Activated CD4-positive, alpha-beta memory T cell treated with anti-CD3 and anti-CD28 coated beads, Interleukin-2, amount 10 ng/mL, durations not matched to agents 7 days and 5 days (primary cell): ENCODE data around the gene TNKS1BP1. TPM values are rescaled to one million over a fixed set of nuclear protein-coding genes. Genes with fewer than 3 reads are reported as not detected.
"Not testable (repeated sequence)": the region's sequence is repeated elsewhere in the genome, so short reads cannot be mapped to it uniquely, and the experiment has no call there.

ENCODE experiments used
- CTCF ChIA-PET: fragments of 350-600 bp; sonication (Branson Sonifier 250); formaldehyde crosslinking; loops from one replicate; lab custom pipeline; 2021; ENCODE audit warnings: antibody characterized with exemption, inconsistent platforms; lab: Charles Lee
- POLR2A ChIA-PET: fragments of 350-600 bp; sonication (Branson Sonifier 250); formaldehyde crosslinking; loops from one replicate; lab custom pipeline; 2021; ENCODE audit warnings: antibody characterized with exemption; lab: Charles Lee
- DNase-seq: peaks from one replicate; pipeline ENCODE4 v3.0.0-alpha.2; 2020
- H3K27ac Mint-ChIP-seq: one replicate; pipeline ENCODE4 v1.8.0; 2021; ENCODE audit warnings: mild to moderate bottlenecking, mixed read lengths
- H3K27me3 Mint-ChIP-seq: one replicate; pipeline ENCODE4 v1.8.0; 2021; ENCODE audit warnings: mixed read lengths
- H3K36me3 Mint-ChIP-seq: one replicate; pipeline ENCODE4 v1.8.0; 2021; ENCODE audit warnings: low read depth, mixed read lengths
- H3K4me1 Mint-ChIP-seq: one replicate; pipeline ENCODE4 v1.8.0; 2021; ENCODE audit warnings: mixed read lengths
- H3K4me3 Mint-ChIP-seq: one replicate; pipeline ENCODE4 v1.8.0; 2021; ENCODE audit warnings: mild to moderate bottlenecking, mixed read lengths
- H3K9me3 Mint-ChIP-seq: one replicate; pipeline ENCODE4 v1.8.0; 2021; ENCODE audit warnings: mixed read lengths
- total RNA-seq, 2 experiments: library from RNA; stranded (reverse); gene quantifications; one replicate each; pipeline ENCODE4 v1.2.3, GENCODE V29; 2021

The TNKS1BP1 gene, protein sequence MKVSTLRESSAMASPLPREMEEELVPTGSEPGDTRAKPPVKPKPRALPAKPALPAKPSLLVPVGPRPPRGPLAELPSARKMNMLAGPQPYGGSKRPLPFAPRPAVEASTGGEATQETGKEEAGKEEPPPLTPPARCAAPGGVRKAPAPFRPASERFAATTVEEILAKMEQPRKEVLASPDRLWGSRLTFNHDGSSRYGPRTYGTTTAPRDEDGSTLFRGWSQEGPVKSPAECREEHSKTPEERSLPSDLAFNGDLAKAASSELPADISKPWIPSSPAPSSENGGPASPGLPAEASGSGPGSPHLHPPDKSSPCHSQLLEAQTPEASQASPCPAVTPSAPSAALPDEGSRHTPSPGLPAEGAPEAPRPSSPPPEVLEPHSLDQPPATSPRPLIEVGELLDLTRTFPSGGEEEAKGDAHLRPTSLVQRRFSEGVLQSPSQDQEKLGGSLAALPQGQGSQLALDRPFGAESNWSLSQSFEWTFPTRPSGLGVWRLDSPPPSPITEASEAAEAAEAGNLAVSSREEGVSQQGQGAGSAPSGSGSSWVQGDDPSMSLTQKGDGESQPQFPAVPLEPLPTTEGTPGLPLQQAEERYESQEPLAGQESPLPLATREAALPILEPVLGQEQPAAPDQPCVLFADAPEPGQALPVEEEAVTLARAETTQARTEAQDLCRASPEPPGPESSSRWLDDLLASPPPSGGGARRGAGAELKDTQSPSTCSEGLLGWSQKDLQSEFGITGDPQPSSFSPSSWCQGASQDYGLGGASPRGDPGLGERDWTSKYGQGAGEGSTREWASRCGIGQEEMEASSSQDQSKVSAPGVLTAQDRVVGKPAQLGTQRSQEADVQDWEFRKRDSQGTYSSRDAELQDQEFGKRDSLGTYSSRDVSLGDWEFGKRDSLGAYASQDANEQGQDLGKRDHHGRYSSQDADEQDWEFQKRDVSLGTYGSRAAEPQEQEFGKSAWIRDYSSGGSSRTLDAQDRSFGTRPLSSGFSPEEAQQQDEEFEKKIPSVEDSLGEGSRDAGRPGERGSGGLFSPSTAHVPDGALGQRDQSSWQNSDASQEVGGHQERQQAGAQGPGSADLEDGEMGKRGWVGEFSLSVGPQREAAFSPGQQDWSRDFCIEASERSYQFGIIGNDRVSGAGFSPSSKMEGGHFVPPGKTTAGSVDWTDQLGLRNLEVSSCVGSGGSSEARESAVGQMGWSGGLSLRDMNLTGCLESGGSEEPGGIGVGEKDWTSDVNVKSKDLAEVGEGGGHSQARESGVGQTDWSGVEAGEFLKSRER (N-terminal part only)
- 10 to 100 TPM in 1 of 2 experiments, 1 to 10 TPM in 1; 9.9 to 10.7 TPM for total RNA-seq

DNA sequence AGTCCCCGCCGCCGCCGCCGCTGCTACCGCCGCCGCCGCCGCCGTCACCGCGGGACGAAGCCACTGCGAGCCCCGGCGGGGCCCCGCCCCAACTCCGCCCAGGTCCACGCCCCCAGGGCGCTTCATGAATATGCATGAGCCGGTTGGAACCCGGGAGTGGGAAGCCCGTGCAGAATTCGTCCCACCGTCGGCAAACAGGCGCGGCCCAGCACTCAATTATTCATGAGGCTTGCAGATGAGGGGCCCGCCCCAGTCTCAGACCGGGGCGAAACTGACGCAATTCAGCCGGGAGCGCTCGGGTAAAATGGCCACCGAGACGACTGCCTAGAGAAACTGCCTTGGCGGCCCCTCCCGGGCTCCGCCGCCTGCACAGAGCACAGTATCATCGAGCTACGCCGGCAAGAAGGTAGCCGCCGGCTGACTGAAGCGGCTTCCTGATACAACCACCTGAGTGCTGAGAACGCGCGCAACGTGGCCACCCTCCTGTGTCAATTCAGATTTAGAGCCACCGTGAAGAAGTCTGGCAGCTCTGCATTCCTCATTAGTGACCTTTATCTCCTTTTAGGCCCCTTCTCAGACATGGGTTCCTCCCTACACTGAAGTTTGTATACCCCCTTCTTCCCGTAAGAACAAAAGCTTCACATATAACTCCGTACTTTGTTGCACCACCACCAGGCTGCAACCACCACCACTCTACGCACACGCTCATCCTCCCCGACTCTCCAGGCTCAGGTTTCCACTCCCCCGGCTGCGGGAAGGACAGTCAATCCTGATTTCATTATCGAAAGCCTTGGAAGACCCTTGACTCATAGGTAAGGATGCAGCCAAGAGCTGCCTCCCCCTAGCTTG, at the start of gene TNKS1BP1:
TNKS1BP1 (minus strand) TSS at position 67 of the 849 bp plus-strand sequence. CDS start 3,067 bp downstream, outside the sequence.
- Mint-ChIP-seq H3K4me1 (peaks cover 49% of the 10 kb centered on the region), H3K9me3 (no peaks in the 10 kb centered on the region), H3K36me3 (peaks cover 47% of the 10 kb centered on the region), H3K27me3 (no peaks in the 10 kb centered on the region), H3K4me3 (peak within 1 kb of the TSS; percentile 75), H3K27ac (peak within 1 kb of the TSS; percentile 91)
- ChIA-PET CTCF (interaction anchor here (1.0 to 2.2 kb wide), 6 partner anchors 10 to 156 kb away, joined by 3 to 18 read pairs (median 4); partner anchors contain the start of genes P2RX3 and SSRP1), POLR2A (interaction anchor here (0.7 to 4.9 kb wide), 13 partner anchors 9 to 343 kb away, joined by 3 to 127 read pairs (median 3); partner anchors contain the start of genes P2RX3, SMTNL1, SSRP1 and ZDHHC5)
- peak; percentile 91 for DNase-seq

DNA sequence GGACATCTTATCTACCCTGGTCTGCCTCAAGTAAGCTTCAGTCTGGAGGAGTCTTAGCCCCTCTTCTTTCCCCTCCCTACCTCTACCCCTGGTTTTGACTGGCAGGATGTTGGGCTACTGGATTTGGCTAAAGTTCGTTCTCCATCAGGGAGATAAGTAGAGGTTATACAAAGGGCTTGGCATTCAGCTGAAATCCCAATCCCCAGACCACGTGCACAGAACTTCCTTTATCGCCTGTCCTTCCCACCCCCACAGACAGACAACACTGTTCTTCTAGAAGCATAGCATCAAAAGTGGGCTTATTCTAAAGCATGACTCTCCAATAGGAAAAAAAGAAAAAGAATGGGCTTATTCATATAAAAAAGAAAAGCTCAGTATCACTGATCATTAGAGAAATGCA, 48.4 kb upstream of the TNKS1BP1 start:
- no peak for DNase-seq
- Mint-ChIP-seq H3K4me3 (no peak overlapping the region), H3K9me3 (no peaks in the 10 kb centered on the region), H3K27me3 (peaks cover 3% of the 10 kb centered on the region), H3K36me3 (no peaks in the 10 kb centered on the region), H3K27ac (no peak overlapping the region), H3K4me1 (no peaks in the 10 kb centered on the region)
- ChIA-PET POLR2A (no interaction called here), CTCF (no interaction called here)

DNA sequence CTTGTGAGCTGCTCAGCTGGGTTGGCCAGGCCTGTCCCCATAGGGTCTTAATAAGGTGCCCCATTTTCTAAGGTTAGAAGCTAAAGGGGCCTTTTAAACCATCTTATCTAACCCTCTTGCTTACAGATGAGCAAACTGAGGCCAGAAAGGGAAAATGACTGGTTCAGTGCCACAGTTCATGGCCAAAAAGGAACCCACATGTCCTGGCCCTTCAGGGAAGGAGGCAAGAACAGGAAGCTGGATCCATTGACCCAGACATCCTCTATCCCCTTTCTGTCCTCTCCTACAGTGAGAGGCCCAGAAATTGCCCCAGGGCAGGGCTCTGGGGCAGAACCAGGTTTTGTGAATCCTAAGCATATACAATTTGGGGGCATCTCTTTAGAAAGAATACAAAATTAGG, 46.2 kb upstream of the TNKS1BP1 start:
- Mint-ChIP-seq H3K36me3 (no peaks in the 10 kb centered on the region), H3K27ac (no peak overlapping the region), H3K4me3 (no peak overlapping the region), H3K9me3 (no peaks in the 10 kb centered on the region), H3K27me3 (peaks cover 3% of the 10 kb centered on the region), H3K4me1 (no peaks in the 10 kb centered on the region)
- no peak for DNase-seq
- POLR2A ChIA-PET, result no interaction called here
- CTCF ChIA-PET, result no interaction called here

GRCh38 chr11:57370251-57370650, 45.5 kb upstream of the TNKS1BP1 start:
- Mint-ChIP-seq H3K27me3 (peaks cover 3% of the 10 kb centered on the region), H3K27ac (no peak overlapping the region), H3K4me3 (no peak overlapping the region), H3K36me3 (no peaks in the 10 kb centered on the region), H3K4me1 (no peaks in the 10 kb centered on the region), H3K9me3 (no peaks in the 10 kb centered on the region)
- no peak for DNase-seq
- CTCF ChIA-PET, result no interaction called here
- POLR2A ChIA-PET, result no interaction called here

DNA sequence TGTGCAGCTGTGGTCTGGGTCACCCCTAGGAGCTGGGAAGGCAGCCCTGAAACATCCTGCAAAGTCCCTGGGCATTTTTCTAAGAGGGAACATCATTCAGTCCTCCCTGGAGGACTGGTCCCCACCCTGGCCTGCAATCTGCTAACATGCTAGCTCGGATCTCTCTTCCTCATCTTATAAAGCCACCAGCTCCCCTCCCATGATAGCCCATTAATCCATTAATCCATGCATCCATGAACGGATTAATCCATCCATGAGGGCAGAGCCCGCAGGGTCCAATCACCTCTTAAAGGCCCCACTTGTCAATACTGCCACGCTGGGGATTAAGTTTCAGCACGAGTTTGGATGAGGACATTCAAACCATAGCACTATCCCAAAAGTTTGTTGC, 44.1 kb upstream of the TNKS1BP1 start:
- CTCF ChIA-PET, result no interaction called here
- Mint-ChIP-seq H3K36me3 (no peaks in the 10 kb centered on the region), H3K9me3 (no peaks in the 10 kb centered on the region), H3K27me3 (peaks cover 6% of the 10 kb centered on the region), H3K27ac (no peak overlapping the region), H3K4me3 (no peak overlapping the region), H3K4me1 (no peaks in the 10 kb centered on the region)
- no peak for DNase-seq
- POLR2A ChIA-PET, result no interaction called here

DNA sequence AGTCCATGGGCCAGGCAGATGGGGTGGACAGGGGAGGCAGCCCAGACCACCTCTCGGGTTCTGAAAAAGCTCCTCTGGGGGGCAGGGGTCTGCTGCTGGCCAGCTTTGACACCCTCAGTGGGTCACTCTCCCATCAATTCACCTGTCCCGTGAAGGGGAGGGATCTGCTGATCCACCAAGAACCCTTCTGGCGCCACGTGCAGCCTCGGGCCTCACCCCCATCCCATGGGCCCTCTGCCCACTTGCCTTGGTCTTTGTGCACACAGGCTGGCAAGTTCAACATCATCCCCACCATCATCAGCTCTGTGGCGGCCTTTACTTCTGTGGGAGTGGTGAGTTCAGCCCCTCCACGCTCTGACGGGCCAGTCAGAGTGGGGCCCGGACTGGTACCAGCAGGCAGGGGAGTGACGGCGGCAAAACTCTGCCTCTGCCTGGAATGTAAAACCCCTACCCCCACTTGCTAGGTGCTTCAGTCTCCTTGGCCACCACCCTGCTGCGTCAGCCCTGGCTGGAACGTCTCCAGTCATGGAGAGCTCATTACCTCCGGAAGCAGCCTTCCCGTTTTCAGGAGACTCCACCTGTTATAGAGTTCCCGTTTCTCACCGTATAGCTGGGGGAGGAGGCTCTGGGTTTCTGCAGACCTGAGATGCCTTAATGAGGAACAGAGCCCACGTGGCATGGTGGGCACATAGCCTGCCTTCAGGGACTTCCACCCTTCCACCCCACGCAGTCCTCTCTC, 43.5 kb upstream of the TNKS1BP1 start:
- Mint-ChIP-seq H3K4me3 (no peak overlapping the region), H3K27me3 (peaks cover 6% of the 10 kb centered on the region), H3K36me3 (no peaks in the 10 kb centered on the region), H3K27ac (no peak overlapping the region), H3K9me3 (no peaks in the 10 kb centered on the region), H3K4me1 (no peaks in the 10 kb centered on the region)
- no peak for DNase-seq
- ChIA-PET CTCF (no interaction called here), POLR2A (no interaction called here)

DNA sequence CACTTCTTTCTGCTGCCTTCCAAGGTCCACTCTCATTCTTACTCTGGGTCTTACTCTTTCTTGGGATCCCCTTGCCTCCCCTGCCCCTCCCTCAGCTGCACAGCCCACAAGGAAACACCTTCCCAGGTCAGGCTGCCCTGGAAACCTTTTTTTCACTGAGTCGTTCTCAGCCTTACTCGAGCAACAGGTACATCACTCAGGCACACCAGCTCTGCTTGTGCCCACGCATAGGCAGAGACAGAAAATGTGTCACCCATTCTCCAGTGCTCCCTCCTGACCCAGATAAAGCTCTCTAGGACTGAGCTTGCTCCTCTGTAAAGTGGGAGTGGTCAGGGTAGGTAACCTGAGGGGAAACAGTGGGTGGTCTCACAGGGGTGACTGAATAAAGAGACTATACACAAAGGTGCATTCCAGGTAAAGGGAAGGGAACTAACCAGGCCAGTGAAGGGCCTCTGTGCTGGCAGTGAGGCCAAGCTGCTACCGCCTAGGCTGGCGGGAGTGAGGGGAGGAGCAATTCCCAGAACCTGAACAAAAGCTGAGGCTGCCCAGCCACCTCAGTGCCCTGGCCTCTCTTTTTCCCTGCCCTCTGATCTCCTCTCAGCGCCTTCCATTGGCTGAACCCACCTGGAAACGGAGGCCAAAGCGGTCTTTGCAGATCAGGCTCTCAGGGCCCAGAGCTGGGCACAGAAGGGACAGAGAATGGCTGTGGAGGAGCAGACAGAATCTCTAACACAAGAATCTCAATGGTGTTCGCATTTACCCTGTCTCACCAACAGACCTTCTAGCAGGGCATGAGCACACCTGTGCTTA, 40.3 kb upstream of the TNKS1BP1 start:
- CTCF ChIA-PET, result interaction anchor here (1.4 kb wide), 1 partner anchor 128 kb away, joined by 3 read pairs; no protein-coding TSS in a partner anchor
- no peak for DNase-seq
- Mint-ChIP-seq H3K36me3 (no peaks in the 10 kb centered on the region), H3K4me1 (no peaks in the 10 kb centered on the region), H3K4me3 (no peak overlapping the region), H3K27me3 (peaks cover 3% of the 10 kb centered on the region), H3K27ac (no peak overlapping the region), H3K9me3 (peaks cover 2% of the 10 kb centered on the region)
- POLR2A ChIA-PET, result no interaction called here

GRCh38 chr11:57363131-57364080, 38.7 kb upstream of the TNKS1BP1 start:
- DNase-seq, result no peak
- no peaks in the 10 kb centered on the region for H3K36me3 Mint-ChIP-seq
- ChIA-PET POLR2A (interaction anchor here (0.7 to 1.5 kb wide), 2 partner anchors 14 to 15 kb away, joined by 3 read pairs; no protein-coding TSS in a partner anchor), CTCF (interaction anchor here (1.4 kb wide), 1 partner anchor 16 kb away, joined by 3 read pairs; no protein-coding TSS in a partner anchor)
- peaks cover 2% of the 10 kb centered on the region for H3K9me3 Mint-ChIP-seq
- H3K27ac Mint-ChIP-seq, result no peak overlapping the region
- H3K4me3 Mint-ChIP-seq, result no peak overlapping the region
- peaks cover 3% of the 10 kb centered on the region for H3K27me3 Mint-ChIP-seq
- no peaks in the 10 kb centered on the region for H3K4me1 Mint-ChIP-seq

GRCh38 chr11:57361926-57362325, 37.2 kb upstream of the TNKS1BP1 start:
- Mint-ChIP-seq H3K4me3 (no peak overlapping the region), H3K27ac (no peak overlapping the region), H3K9me3 (peaks cover 2% of the 10 kb centered on the region), H3K36me3 (no peaks in the 10 kb centered on the region), H3K27me3 (peaks cover 3% of the 10 kb centered on the region), H3K4me1 (no peaks in the 10 kb centered on the region)
- DNase-seq, result no peak
- POLR2A ChIA-PET, result no interaction called here
- CTCF ChIA-PET, result interaction anchor here (0.6 to 1.6 kb wide), 4 partner anchors 14 to 98 kb away, joined by 3 read pairs; partner anchors contain the start of gene RTN4RL2

DNA sequence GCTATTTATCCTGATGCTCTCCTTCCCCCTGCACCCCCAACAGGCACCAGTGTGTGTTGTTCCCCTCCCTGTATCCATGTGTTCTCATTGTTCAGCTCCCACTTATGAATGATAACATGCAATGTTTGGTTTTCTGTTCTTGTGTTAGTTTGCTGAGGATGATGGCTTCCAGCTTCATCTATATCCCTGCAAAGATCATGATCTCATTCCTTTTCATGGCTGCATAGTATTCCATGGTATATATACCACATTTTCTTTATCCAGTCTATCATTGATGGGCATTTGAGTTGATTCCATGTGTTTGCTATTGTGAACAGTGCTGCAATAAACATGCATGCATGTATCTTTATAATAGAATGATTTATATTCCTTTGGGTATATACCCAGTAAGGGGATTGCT, 36.7 kb upstream of the TNKS1BP1 start:
- H3K27me3 Mint-ChIP-seq, H3K36me3 Mint-ChIP-seq, POLR2A ChIA-PET, H3K27ac Mint-ChIP-seq, H3K9me3 Mint-ChIP-seq, DNase-seq, H3K4me3 Mint-ChIP-seq, H3K4me1 Mint-ChIP-seq: not testable (repeated sequence)
- CTCF ChIA-PET, result interaction anchor here (0.6 to 1.6 kb wide), 3 partner anchors 16 to 98 kb away, joined by 3 read pairs; partner anchors contain the start of gene RTN4RL2
